DOHH2 (cell line): ENCODE measurements around the gene POMP.

Experiments used
- CTCF ChIP-seq: fragments of 200-600 bp; sonication (generic); IDR thresholded peaks from one replicate; pipeline ENCODE4 v1.5.1; 2014; ENCODE audit warnings: antibody characterized with exemption, mild to moderate bottlenecking, low read depth, low read length; ENCODE audit not compliant: poor library complexity, severe bottlenecking
- EZH2phosphoT487 ChIP-seq: fragments of 200-600 bp; sonication (generic); IDR thresholded peaks from 2 replicates; pipeline ENCODE4 v1.6.1; 2017; ENCODE audit warnings: borderline replicate concordance, mild to moderate bottlenecking, antibody characterized with exemption, low read length, moderate library complexity, mixed read lengths

GRCh38 chr13:28615916-28616446, 42.9 kb upstream of the POMP start:
- no peak for TF ChIP-seq CTCF
- no peak for TF ChIP-seq EZH2phosphoT487
